Measurements from ENCODE around the gene MRTFB.
"Not testable (repeated sequence)": the region's sequence is repeated elsewhere in the genome, so short reads cannot be mapped to it uniquely, and the experiment has no call there.

Gene MRTFB

DNA sequence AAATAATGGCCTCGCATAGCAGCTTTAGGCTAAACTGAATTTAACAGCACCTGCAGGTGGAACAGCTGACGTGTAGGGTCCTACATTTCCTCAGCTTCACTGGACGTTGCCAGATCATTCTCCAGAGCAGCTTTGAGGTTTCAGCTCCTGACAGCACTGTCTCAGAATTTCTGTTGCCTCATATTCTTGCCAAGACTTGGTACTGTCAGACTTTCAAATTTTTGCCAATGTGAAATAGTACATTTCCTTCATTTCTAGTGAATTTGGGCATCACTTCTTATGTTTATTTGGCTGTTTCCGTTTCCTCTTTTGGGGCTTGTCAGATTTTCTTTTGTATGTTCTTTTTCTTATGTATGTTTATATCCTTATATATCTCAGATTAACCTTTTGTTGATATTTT, 48.7 kb downstream of the MRTFB start:
- in situ Hi-C loops (cut with MboI; ENCODE audit: low sequenced_read_pairs, unreplicated experiment) = no loop called here
- TF ChIP-seq, protein P1, sequence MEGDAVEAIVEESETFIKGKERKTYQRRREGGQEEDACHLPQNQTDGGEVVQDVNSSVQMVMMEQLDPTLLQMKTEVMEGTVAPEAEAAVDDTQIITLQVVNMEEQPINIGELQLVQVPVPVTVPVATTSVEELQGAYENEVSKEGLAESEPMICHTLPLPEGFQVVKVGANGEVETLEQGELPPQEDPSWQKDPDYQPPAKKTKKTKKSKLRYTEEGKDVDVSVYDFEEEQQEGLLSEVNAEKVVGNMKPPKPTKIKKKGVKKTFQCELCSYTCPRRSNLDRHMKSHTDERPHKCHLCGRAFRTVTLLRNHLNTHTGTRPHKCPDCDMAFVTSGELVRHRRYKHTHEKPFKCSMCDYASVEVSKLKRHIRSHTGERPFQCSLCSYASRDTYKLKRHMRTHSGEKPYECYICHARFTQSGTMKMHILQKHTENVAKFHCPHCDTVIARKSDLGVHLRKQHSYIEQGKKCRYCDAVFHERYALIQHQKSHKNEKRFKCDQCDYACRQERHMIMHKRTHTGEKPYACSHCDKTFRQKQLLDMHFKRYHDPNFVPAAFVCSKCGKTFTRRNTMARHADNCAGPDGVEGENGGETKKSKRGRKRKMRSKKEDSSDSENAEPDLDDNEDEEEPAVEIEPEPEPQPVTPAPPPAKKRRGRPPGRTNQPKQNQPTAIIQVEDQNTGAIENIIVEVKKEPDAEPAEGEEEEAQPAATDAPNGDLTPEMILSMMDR (IDR thresholded peaks at IDR 0.05; ENCODE audit: borderline replicate concordance, control extremely low read depth, extremely low read depth, insufficient read depth, missing control alignments) = no peak
- DNase-seq (ENCODE audit: low spot score) = no peak

DNA sequence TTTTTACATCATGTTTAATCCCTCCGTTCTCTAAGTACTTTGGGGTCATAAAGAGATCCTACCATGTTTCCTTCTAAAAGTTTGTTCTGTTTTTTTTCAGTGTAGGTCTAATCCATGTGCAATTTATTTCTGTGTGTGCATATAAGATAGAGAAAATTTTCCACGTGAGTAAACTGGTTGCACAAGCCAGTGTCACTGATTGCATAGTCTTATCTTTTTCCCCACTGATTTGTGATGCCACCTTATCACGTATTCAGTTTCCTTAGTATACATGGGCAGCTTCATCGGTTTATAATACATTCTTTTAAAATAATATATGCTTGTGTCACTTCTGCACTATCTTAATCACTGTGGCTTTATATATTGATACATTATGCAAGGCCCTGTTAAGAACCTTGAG, 49.2 kb downstream of the MRTFB start:
- TF ChIP-seq, protein P1 (IDR thresholded peaks at IDR 0.05; ENCODE audit: borderline replicate concordance, control extremely low read depth, extremely low read depth, insufficient read depth, missing control alignments) = no peak
- in situ Hi-C loops (cut with MboI; ENCODE audit: low sequenced_read_pairs, unreplicated experiment) = no loop called here
- DNase-seq (ENCODE audit: low spot score) = no peak

DNA sequence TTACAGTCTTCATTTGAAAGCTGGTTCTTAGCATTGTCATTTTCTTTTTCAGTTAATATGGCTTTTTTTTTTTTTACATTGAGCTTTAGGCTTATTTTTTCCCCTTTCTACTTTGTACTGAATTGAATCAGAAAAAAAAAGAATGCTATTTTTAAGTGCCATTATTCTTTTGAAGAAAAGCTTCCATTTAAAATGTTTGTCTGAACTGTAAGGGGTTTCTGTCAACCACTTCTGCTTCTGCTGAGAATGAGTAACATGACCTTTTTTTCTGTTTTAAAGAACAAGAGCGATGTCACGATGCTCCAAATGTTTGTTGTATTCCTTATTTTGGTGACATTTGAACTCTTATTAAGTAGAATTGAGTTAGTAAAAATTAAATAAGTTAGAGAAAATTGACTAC, 50.0 kb downstream of the MRTFB start:
- no peak for DNase-seq (ENCODE audit: low spot score)
- TF ChIP-seq, protein P1 (IDR thresholded peaks at IDR 0.05; ENCODE audit: borderline replicate concordance, control extremely low read depth, extremely low read depth, insufficient read depth, missing control alignments) = no peak
- in situ Hi-C loops (cut with MboI; ENCODE audit: low sequenced_read_pairs, unreplicated experiment) = no loop called here

DNA sequence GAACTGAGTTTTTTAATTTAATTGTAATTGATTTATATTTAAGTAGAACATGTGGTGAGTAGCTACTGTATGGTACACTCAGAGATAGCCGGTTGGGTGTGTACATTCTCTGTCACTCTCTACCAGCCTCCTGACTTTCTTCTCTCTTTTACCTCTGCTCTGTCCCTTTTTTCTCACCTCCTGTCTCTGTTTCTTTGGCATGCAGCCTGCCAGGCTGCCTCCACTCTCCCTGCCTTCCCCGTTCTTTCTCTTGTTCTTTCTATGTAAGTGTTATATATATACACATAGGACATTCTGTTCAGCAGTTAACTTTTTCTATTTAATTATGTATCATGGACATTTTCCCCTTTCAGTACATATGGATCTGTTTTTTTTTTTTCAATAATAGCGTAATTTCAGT, 50.8 kb downstream of the MRTFB start:
- DNase-seq (ENCODE audit: low spot score) = no peak
- in situ Hi-C loops (cut with MboI; ENCODE audit: low sequenced_read_pairs, unreplicated experiment) = no loop called here

DNA sequence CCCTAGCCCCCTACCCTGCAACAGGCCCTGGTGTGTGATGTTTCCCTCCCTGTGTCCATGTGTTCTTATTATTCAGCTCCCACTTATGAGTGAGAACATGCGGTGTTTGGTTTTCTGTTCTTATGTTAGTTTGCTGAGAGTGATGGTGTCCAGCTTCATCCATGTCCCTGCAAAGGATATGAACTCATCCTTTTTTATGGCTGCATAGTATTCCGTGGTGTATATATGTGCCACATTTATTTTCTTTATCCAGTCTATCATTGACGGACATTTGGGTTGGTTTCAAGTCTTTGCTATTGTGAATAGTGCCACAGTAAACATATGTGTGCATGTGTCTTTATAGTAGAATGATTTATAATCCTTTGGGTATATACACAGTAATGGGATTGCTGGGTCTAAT, 51.3 kb downstream of the MRTFB start:
- DNase-seq (ENCODE audit: low spot score); in situ Hi-C loops (cut with MboI; ENCODE audit: low sequenced_read_pairs, unreplicated experiment): not testable (repeated sequence)

More for the DNA sequence above, 50.8 kb downstream of the MRTFB start:
- TF ChIP-seq, protein P1 (IDR thresholded peaks at IDR 0.05; ENCODE audit: borderline replicate concordance, control extremely low read depth, extremely low read depth, insufficient read depth, missing control alignments) = no peak

DNA sequence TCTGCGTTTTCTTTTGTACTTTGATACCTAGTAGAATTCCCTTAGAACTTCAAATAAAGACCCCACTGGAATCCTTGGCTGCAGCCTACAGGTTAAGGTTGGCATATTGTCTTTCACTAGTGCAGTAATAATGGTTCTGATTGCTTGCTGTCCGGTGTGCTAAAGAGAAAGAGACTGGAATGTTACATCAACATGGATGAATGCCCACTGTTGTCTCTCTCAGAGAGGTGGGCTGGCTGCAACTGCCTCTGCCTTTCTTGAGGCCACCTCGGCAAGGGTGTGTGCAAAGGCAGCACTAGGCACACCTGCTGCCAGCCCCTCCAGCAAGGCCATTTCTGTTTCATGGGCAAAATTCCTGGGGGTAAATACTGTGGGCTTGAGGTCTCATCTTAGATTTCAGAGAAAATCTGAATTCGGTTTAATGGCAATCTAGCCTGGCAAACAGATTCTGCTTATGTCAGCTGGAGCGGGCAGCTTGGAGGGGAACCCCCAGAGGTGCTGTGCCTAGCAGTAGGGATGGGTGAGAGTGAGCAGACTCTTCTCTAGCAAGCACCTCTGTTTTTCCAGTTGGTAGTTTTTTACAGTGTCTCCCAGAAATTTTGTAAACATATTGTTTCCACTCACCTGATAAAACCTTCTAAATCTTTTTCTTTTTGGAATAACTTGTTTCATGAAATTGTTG, 54.0 kb downstream of the MRTFB start:
- no peak for DNase-seq (ENCODE audit: low spot score)
- in situ Hi-C loops (cut with MboI; ENCODE audit: low sequenced_read_pairs, unreplicated experiment) = no loop called here
- TF ChIP-seq, protein P1 (IDR thresholded peaks at IDR 0.05; ENCODE audit: borderline replicate concordance, control extremely low read depth, extremely low read depth, insufficient read depth, missing control alignments) = no peak

DNA sequence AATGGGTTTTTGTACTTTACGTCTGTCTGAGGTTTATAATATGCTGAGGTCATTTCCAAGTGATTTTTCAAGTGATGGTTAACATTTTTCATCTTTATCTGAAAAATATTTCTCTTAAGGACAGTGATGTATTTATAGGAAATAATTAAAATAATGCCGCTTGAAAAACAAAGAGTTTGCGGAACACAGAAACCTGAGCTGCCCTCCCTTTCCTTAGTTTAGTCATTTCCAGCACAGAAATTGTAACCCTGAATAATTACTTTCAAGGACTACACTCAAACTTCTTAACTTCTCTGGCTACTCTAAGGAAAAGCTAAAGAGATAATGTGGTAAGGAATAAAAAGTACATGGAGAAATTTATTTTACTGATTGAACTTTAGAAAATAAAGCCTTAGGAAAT, 54.6 kb downstream of the MRTFB start:
- in situ Hi-C loops (cut with MboI; ENCODE audit: low sequenced_read_pairs, unreplicated experiment) = no loop called here
- TF ChIP-seq, protein P1 (IDR thresholded peaks at IDR 0.05; ENCODE audit: borderline replicate concordance, control extremely low read depth, extremely low read depth, insufficient read depth, missing control alignments) = no peak
- no peak for DNase-seq (ENCODE audit: low spot score)
